GM12878 (cell line): ENCODE data around the gene INTU.

Experiments
- CHD4 ChIP-seq: fragments of 200-600 bp; sonication (generic); IDR thresholded peaks from 2 replicates; pipeline ENCODE4 v1.6.1; 2016; ENCODE audit warnings: mild to moderate bottlenecking
- EGR1 ChIP-seq, 2 experiments: IDR thresholded peaks; 1 replicate in 1 of 2; 2 replicates in 1 of 2; pipeline ENCODE4 v1.6.1; 2011 to 2012; ENCODE audit warnings: low read depth in 2 of 2, low read length in 2 of 2, borderline replicate concordance in 1 of 2, mild to moderate bottlenecking in 1 of 2, moderate library complexity in 1 of 2
- ESRRA ChIP-seq: IDR thresholded peaks from 2 replicates; pipeline ENCODE4 v1.6.1; 2012; ENCODE audit warnings: mild to moderate bottlenecking, low read length, improper control_type of control experiment
- FOS ChIP-seq: IDR thresholded peaks from 3 replicates; pipeline ENCODE4 v1.6.1; 2011; ENCODE audit warnings: borderline replicate concordance; ENCODE audit not compliant: insufficient read length; ENCODE audit errors: extremely low read depth
- MYC ChIP-seq: IDR thresholded peaks from 2 replicates; pipeline ENCODE4 v1.6.1; 2011; ENCODE audit warnings: mild to moderate bottlenecking, low read length, moderate library complexity, inconsistent platforms; ENCODE audit not compliant: insufficient read depth, insufficient replicate concordance, insufficient read length, severe bottlenecking
- NBN ChIP-seq: fragments of 450-650 bp; IDR thresholded peaks from 2 replicates; pipeline ENCODE4 v1.6.1; 2016
- POLR2A ChIP-seq: IDR thresholded peaks from 2 replicates; pipeline ENCODE4 v1.6.1; 2011; ENCODE audit warnings: low read depth, mild to moderate bottlenecking, low read length
- POLR2AphosphoS5 ChIP-seq: IDR thresholded peaks from 2 replicates; pipeline ENCODE4 v1.6.1; 2011; ENCODE audit warnings: mild to moderate bottlenecking, low read length, inconsistent platforms
- RFX5 ChIP-seq: IDR thresholded peaks from 2 replicates; pipeline ENCODE4 v1.6.1; 2011; ENCODE audit warnings: low read depth, low read length, improper control_type of control experiment
- SMC3 ChIP-seq: IDR thresholded peaks from 2 replicates; pipeline ENCODE4 v1.6.1; 2011; ENCODE audit warnings: low read length, improper control_type of control experiment, borderline replicate concordance
- TARDBP ChIP-seq: IDR thresholded peaks from 2 replicates; pipeline ENCODE4 v1.6.1; 2016; ENCODE audit warnings: borderline replicate concordance
- TF ChIP-seq, protein P1 (sequence below), 3 experiments: IDR thresholded peaks in 2 of 3; conservative IDR thresholded peaks in 1 of 3; 2 replicates each; pipeline ENCODE4 v1.5.1; 2011; ENCODE audit warnings: low read depth in 3 of 3, low read length in 3 of 3, mild to moderate bottlenecking in 3 of 3, control low read depth in 2 of 3, moderate library complexity in 2 of 3, inconsistent platforms in 1 of 3, mixed read lengths in 1 of 3; ENCODE audit not compliant: control insufficient read depth in 2 of 3, insufficient read depth in 1 of 3; ENCODE audit errors: extremely low read depth in 1 of 3
- TF ChIP-seq, protein P2 (sequence below): fragments of 450-650 bp; IDR thresholded peaks from 2 replicates; pipeline ENCODE4 v1.6.1; 2017; ENCODE audit warnings: mild to moderate bottlenecking

DNA sequence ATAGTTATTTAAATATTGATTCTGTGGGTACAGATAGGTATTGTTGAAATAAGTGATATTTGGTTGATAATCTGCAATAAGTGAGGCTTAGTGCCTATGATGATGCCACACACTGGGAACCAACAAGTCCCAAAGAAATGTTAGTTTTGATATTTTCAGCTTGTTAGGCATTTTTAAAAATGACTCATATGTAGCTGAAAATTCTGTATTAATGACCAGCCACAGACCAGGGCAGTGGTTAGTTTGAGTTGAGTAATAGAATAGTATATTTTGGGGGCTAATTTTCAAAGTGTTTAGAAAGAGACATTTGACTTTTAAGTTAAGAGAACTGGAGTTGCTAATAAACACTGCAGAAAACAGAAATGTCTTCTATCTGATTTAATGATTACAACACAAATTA, 9.4 kb downstream of the INTU start:
- TF ChIP-seq MYC (no peak), CHD4 (no peak), FOS (no peak), POLR2A (no peak), EGR1 (IDR thresholded peaks at IDR 0.05; ENCODE audit: borderline replicate concordance in 1 of 2, low read depth in 2 of 2, low read length in 2 of 2) (no peak), TARDBP (no peak), NBN (no peak), POLR2AphosphoS5 (no peak), RFX5 (no peak), ESRRA (no peak), SMC3 (no peak)
- TF ChIP-seq, protein P1, sequence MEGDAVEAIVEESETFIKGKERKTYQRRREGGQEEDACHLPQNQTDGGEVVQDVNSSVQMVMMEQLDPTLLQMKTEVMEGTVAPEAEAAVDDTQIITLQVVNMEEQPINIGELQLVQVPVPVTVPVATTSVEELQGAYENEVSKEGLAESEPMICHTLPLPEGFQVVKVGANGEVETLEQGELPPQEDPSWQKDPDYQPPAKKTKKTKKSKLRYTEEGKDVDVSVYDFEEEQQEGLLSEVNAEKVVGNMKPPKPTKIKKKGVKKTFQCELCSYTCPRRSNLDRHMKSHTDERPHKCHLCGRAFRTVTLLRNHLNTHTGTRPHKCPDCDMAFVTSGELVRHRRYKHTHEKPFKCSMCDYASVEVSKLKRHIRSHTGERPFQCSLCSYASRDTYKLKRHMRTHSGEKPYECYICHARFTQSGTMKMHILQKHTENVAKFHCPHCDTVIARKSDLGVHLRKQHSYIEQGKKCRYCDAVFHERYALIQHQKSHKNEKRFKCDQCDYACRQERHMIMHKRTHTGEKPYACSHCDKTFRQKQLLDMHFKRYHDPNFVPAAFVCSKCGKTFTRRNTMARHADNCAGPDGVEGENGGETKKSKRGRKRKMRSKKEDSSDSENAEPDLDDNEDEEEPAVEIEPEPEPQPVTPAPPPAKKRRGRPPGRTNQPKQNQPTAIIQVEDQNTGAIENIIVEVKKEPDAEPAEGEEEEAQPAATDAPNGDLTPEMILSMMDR (IDR thresholded peaks at IDR 0.05 in 2 of 3, conservative IDR thresholded peaks at IDR 0.05 in 1 of 3; ENCODE audit: control insufficient read depth in 2 of 3, extremely low read depth in 1 of 3, insufficient read depth in 1 of 3, low read depth in 3 of 3, low read length in 3 of 3), result no peak
- TF ChIP-seq, protein P2, sequence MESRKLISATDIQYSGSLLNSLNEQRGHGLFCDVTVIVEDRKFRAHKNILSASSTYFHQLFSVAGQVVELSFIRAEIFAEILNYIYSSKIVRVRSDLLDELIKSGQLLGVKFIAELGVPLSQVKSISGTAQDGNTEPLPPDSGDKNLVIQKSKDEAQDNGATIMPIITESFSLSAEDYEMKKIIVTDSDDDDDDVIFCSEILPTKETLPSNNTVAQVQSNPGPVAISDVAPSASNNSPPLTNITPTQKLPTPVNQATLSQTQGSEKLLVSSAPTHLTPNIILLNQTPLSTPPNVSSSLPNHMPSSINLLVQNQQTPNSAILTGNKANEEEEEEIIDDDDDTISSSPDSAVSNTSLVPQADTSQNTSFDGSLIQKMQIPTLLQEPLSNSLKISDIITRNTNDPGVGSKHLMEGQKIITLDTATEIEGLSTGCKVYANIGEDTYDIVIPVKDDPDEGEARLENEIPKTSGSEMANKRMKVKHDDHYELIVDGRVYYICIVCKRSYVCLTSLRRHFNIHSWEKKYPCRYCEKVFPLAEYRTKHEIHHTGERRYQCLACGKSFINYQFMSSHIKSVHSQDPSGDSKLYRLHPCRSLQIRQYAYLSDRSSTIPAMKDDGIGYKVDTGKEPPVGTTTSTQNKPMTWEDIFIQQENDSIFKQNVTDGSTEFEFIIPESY, result no peak
